Erythroblast (primary cell): Measurements from ENCODE around the gene ZC2HC1C.

Experiments
- GATA1 ChIP-seq: IDR thresholded peaks from 2 replicates; pipeline ENCODE4 v1.6.1; 2011; ENCODE audit warnings: low read depth, mild to moderate bottlenecking, control low read depth, low read length, moderate library complexity
- POLR2A ChIP-seq: IDR thresholded peaks from 2 replicates; pipeline ENCODE4 v1.6.1; 2011; ENCODE audit warnings: mild to moderate bottlenecking, low read length

GRCh38 chr14:75083271-75083670 lies 13.8 kb downstream of the ZC2HC1C start:
- TF ChIP-seq POLR2A (no peak), GATA1 (no peak)
